HepG2 (cell line): ENCODE measurements around the gene EPS8.

Experiments used
- CEBPB ChIP-seq: IDR thresholded peaks from 2 replicates; pipeline ENCODE4 v1.6.1; 2011; ENCODE audit warnings: low read depth, low read length, improper control_type of control experiment, borderline replicate concordance
- EP300 ChIP-seq, 3 experiments: sonication (generic) in 1 of 3; formaldehyde crosslinking in 1 of 3; IDR thresholded peaks; 2 replicates each; pipeline versions ENCODE4 v1.5.1 to v1.6.1; 2011 to 2020; ENCODE audit warnings: low read depth in 2 of 3, low read length in 2 of 3, borderline replicate concordance in 1 of 3, improper control_type of control experiment in 1 of 3, mild to moderate bottlenecking in 1 of 3, missing genetic modification reagents in 1 of 3, moderate library complexity in 1 of 3
- HDAC2 ChIP-seq: sonication (generic); formaldehyde crosslinking; IDR thresholded peaks from 2 replicates; pipeline ENCODE4 v1.4.0; 2020; ENCODE audit warnings: missing genetic modification reagents
- USF2 ChIP-seq, 2 experiments: sonication (generic) in 1 of 2; formaldehyde crosslinking in 1 of 2; IDR thresholded peaks; 2 replicates each; pipeline versions ENCODE4 v1.5.1 to v1.6.1; 2011 to 2020; ENCODE audit warnings: borderline replicate concordance in 1 of 2, low read depth in 1 of 2, low read length in 1 of 2, mild to moderate bottlenecking in 1 of 2, missing genetic modification reagents in 1 of 2, moderate library complexity in 1 of 2
- ZNF549 ChIP-seq: sonication (generic); formaldehyde crosslinking; IDR thresholded peaks from 2 replicates; pipeline ENCODE4 v1.5.0; 2020; ENCODE audit warnings: missing genetic modification reagents

- no peak for TF ChIP-seq USF2 (IDR thresholded peaks at IDR 0.05; ENCODE audit: low read depth, low read length)
- no peak for TF ChIP-seq USF2 (CRISPR knock-in tag; IDR thresholded peaks at IDR 0.05; ENCODE audit: borderline replicate concordance)
- TF ChIP-seq CEBPB: no peak
- no peak for TF ChIP-seq ZNF549
- no peak for TF ChIP-seq EP300 (IDR thresholded peaks at IDR 0.05; ENCODE audit: low read depth in 2 of 2, low read length in 2 of 2)
- TF ChIP-seq EP300 (CRISPR knock-in tag; IDR thresholded peaks at IDR 0.05; ENCODE audit: borderline replicate concordance): no peak
- no peak for TF ChIP-seq HDAC2 (CRISPR knock-in tag)
Observed at GRCh38 chr12:15709551-15709950, 79.6 kb downstream of the EPS8 start.
